ENCODE data around the gene LAMP5.

DNA sequence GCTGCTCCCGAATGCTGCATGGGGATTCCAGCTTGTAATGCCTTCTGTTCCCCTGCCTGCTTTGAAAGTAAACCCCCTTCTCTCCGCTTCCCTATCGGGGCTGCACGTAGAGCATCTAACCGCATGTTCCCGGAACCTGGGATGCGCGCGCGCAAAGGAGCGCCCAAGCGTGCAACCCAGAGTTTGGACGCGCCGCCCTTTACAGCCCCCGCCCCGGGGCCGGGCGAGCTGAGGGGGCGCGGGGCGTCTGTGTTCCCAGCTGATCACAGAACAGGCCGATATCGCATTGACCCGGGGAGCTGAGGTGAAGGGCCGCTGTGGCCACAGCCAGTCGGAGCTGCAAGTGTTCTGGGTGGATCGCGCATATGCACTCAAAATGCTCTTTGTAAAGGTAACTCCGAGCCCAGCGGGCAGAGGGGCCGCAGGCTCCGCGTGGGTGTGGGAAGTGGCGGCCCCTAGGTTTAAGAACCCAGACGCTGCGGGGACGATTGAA, 1.4 kb downstream of the LAMP5 start:
- TF ChIP-seq CTCF (IDR thresholded peaks at IDR 0.05; ENCODE audit: insufficient read depth, low read length, poor library complexity, severe bottlenecking) (no peak), EZH2phosphoT487 (conservative IDR thresholded peaks at IDR 0.05; ENCODE audit: low read length) (no peak)

All from SU-DHL-6 (cell line).